Measurements from ENCODE around the gene TMEM175.
"Not testable (repeated sequence)": the region's sequence is repeated elsewhere in the genome, so short reads cannot be mapped to it uniquely, and the experiment has no call there.

Gene TMEM175

DNA sequence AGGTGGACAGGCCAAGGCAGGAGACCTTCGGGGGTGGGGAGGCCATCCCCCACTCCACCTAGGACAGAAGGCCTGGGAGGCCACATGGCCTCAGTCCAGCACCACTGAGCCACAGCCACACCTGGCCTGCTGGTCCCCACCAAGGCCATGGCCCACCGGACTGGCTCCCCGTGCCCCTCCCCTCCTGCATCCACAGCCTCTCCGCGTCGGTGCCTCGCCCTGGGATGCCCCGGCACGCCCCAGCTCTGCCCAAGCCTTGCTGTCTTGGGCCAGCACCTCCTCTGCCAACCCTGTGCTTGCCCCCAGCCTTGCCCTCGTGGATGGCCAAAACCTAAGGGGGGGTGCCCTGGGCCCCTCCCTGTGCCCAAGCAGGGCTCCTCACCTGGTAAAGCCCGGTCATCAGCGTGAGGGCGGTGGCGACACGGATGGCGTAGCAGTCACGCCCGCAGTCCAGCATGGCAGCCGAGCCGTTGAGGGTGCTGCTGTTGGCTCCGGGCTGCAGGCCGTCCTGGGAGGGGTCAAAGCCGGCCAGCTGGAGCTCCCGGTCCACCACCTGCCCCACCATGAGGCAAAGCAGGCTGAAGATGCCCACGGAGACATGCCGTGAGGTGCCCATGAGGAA lies 58.6 kb downstream of the TMEM175 start:
- DNase-seq (ENCODE audit: low read depth): no peak

- no peak for DNase-seq (ENCODE audit: low read depth)
Observed at GRCh38 chr4:991451-992296, 59.4 kb downstream of the TMEM175 start.

GRCh38 chr4:992297-993110 lies 60.2 kb downstream of the TMEM175 start:
- DNase-seq (ENCODE audit: low read depth): no peak

DNA sequence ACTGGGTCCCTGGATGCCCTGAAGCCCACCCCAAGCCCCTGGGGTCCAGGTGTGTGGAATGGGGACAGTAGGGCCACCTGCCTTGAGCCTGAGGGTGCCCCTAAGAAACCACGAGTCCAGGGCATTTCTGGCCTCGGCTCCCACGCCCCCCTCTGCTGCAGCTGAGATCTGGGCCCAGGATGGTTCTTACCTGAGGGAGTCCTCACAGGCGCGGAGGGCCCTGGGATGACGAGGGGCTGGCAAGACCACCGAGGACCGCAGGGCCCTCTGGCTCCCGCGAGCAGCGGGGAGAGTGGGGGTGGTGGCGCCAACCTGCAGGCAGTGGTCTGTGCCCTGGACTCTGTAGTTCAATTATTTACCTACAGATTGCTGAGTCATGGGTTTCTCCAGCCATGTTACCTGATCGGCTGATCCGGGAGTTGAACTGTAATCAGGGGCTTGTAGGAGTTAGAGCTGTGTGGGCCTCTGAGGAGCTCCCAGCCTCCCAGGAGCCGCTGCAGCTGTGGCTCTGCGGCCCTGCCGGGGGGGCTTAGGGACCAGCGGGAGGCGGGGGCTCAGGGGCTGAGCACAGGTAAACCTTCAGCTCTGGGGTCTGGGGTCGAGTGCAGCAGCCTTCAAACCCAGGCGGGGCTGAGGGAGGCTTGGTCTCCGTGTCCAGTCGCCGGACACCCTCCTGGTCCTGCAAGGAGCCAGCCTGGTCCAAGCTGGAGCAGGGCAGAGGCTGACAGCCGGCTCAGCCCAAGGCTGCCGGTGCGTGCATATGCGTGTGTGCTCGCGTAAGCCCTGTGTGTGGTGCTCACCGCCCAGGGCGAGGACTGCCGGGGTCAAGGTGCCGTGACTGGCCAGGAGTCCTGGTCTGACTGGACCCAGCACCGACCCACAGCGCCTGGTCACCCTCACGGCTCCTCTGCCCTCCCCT lies 61.1 kb downstream of the TMEM175 start, which contains the start of gene SLC26A1:
TSS of gene SLC26A1 (minus strand) at position 294 of the 919 bp plus-strand sequence. CDS start 1,701 bp downstream, outside the sequence.
- no peak for DNase-seq (ENCODE audit: low read depth)

DNA sequence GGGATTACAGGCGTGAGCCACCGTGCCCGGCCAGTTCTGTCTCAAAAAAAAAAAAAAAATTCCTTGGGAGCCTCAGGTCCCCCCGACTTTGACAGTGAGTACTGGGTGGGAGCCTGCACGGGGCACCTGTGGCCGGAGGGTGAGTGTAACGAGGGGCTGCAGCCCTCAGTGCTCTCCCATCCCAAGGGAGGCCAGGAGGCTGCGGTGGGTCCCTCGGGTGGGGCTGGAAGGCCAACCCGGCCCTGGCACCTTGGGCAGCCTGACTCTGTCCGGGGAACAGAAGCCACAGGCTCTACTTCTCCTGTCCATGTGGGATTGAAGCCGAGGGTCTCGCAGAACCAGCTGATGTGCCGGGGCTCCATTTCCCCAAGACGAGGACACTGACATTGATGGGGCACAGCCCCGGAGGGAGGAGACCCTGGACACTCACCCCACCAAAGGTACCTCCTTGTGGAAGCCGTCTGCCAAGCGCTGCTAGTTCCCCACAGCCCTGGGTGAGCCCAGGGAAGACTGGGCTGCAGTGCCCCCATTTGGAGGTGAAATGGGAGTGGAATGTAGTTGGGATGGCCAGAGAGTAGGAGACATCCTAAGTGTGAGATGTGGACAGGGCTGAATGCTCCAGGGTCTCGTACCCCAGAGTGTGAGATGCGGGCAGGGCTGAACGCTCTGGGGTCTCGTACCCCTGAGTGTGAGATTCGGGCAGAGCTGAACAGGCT lies 63.2 kb downstream of the TMEM175 start:
- DNase-seq (ENCODE audit: low read depth): no peak

DNA sequence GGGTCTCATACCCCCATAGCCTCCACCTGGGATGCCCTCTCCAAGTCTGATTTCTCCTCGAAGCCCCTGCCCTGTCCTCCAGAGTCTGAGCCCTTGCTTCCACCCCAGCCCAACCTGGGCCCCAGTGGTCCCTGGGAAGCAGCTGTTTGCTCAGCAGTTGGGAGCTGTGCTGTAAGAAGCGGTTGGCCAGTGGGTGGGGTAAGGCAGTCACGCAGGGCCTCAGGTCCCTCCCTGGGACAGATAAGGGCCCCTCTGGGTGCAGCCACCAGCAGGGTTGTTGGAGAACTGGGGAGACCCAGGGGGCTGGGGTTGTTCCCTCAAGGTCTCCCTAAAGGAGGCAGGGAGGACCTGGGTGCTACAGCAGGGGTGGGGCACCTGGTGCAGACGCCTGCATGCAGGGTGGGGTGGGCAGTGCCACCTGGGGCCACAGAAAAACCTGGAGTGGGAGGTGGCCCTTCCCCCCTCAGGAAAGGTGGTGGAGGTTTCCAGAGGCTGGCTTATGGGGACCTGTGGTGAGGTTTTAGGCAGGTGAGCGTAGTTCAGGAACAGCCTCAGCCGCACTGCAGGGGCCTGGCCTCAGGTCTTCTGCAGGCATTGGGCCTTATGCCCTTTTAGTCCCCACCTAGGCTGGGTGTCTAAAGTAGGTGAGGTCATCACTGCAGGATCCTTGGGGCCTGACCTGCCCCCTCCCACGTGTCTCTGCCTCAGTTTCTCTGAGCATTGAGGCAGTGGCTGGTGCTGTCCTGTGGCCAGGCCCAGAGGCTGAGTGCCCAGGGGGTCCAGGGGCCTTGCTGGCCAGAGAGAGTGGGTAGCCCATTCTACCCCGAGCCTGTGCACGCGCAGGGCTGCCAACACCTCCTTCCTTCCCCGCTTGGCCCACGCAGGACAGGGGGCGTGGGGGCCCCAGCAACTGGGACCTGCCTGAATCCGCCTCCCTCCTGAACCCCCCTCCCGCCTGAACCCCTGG lies 64.1 kb downstream of the TMEM175 start:
- no peak for DNase-seq (ENCODE audit: low read depth)

DNA sequence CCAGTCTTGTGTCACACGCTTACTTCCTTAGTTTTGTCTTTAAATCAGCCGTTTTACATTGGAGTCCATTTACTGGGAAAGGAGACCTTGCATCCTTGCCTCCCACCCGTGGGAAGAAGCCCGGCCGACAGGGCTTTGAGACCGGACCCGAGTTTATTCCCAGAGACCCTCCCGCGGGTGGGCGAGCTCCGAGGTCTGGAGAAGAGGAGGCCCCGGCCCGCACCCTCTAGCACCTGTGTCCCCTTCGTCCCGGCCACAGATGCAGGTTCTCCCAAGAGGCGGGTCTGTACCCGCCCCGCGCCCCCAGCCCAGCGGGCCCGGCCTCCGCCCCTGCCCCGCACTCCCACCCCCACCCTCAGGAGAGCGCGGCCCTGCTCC lies 64.7 kb downstream of the TMEM175 start:
- no peak for DNase-seq (ENCODE audit: low read depth)

DNA sequence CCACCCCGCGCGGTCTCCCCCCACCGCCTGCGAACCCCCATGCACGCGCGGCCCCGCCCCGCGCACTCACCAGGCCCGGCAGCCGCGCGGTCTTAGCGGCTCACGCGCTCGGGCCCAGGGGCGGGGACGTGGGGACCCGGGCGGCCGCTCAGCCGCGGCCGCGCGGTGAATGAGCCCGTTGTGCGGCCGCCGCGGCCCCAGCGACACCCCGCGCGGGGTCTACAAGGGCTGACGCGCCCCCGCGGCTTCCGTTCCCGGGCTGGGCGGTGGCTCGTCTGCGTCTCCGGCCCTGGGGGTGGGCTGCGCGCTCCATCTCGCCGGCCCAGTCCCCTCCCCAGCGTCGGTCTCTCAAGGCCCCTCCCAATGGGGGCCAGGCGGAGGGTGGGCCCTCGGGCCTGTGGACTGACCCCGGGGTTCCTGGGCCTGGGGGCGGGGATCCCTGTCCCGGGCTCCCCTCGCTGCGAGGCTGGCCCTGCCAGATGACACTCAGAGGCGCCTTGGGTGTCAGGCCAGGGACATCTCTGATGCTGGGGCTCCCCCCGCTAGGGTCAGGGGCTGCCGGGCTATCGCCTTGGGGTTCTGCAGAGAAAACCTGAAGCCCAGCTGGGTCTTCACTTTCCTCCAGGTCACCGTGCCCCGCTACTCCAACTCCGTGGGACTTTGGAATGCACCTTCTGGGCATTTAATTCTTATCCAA lies 65.3 kb downstream of the TMEM175 start:
- no peak for DNase-seq (ENCODE audit: low read depth)

DNA sequence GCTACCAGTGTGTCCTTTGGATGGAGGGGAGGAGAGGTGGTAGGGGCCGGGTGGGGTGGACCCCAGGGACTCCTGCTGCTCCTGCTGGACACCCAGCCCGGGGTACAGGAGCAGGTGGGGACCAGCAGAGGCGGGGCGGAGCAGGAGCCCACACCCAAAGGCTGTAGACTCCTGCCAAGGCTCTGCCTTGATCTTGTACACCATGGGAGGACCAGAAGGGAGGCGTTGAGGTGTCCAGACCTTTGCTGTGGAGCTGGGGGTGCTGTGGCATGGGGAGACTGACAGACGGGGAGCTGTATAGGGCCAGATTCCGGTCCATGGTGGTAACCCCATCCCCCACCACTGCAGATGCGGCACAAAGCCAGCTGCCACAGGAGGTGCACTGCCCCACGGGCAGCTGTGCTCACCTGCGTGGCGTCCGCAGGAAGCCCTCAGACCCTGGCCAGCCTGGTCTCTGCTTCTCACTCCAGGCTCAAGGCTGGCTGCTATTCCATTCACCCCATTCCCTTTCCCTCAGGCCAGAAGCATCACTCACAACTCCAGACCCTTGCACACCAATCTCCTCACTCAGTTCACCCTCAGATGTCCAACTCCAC lies 65.9 kb downstream of the TMEM175 start:
- DNase-seq (ENCODE audit: low read depth): no peak

DNA sequence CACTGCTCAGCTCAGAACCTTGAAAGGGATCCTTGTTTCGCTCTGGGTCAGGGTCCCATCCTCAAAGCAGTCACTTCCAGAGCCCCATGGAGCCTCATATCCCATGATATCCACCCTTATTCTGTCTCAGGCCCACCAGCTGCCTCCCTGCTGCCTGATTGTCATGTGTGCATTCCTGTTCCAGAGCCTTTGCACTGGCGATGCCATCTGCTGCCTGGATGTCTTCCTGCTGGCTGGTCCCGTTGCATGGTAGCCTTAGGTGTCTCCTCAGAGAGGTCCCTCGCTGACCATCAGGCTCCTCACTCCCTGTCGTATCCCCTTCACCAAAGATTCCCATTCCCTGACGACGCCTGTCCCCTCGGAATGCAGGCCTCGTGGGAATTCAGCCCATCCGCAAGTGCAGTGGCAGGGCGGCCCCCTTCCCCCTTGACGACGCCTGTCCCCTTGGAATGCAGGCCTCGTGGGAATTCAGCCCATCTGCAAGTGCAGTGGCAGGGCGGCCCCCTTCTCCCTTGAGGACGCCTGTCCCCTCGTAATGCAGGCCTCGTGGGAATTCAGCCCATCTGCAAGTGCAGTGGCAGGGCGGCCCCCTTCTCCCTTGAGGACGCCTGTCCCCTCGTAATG lies 67.1 kb downstream of the TMEM175 start:
- not testable (repeated sequence) for DNase-seq (ENCODE audit: low read depth)

- no peak for DNase-seq (ENCODE audit: low read depth)
Observed at GRCh38 chr4:999882-1000425, 67.7 kb downstream of the TMEM175 start.

- DNase-seq (ENCODE audit: low read depth): no peak
Observed at GRCh38 chr4:1000686-1001260, 68.5 kb downstream of the TMEM175 start.

GRCh38 chr4:1001561-1002130 lies 69.4 kb downstream of the TMEM175 start:
- DNase-seq (ENCODE audit: low read depth): no peak

DNA sequence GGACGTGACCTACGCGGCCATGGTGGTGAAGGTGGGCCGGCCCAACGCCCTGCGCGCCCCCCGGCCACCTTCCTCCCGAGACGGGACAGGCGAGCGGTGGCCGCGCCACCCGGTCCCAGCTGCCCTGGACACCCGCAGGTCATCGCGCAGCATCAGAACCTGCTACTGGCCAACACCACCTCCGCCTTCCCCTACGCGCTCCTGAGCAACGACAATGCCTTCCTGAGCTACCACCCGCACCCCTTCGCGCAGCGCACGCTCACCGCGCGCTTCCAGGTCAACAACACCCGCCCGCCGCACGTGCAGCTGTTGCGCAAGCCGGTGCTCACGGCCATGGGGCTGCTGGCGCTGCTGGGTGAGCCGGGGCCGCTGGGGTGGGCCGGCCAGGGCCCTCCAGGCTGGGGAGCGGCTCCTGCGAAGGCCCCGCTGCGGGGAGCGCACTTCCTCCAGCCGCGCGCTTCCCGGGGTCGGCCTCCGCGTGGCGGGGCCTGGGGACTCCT lies 69.9 kb downstream of the TMEM175 start:
- no peak for DNase-seq (ENCODE audit: low read depth)

GRCh38 chr4:1002631-1003251 lies 70.5 kb downstream of the TMEM175 start:
- DNase-seq (ENCODE audit: low read depth): no peak

GRCh38 chr4:1003271-1004070 lies 71.2 kb downstream of the TMEM175 start:
- DNase-seq (ENCODE audit: low read depth): no peak

All from fibroblast of the conjunctiva (primary cell).